ENCODE measurements around the gene GRK4. TPM values are rescaled to one million over a fixed set of nuclear protein-coding genes. Genes with fewer than 3 reads are reported as not detected.
"Not testable (repeated sequence)": the region's sequence is repeated elsewhere in the genome, so short reads cannot be mapped to it uniquely, and the experiment has no call there.

GRK4 gene
- 1 to 10 TPM; 4.9 to 5.3 TPM for total RNA-seq

GRCh38 chr4:2963175-2963965, at the start of gene GRK4, which contains the start of gene NOP14:
GRK4 (plus strand) TSS chr4:2963571; CDS start chr4:2964071, 500 bp downstream.
NOP14 (minus strand) TSS chr4:2963406; CDS start chr4:2963319, 87 bp downstream.
- CTCF ChIA-PET = interaction anchor here (0.7 to 3.2 kb wide), 5 partner anchors 9 to 82 kb away, joined by 3 to 18 read pairs (median 9); no protein-coding TSS in a partner anchor
- POLR2A ChIA-PET = interaction anchor here (0.6 to 3.8 kb wide), 6 partner anchors 9 to 217 kb away, joined by 3 to 34 read pairs (median 5); no protein-coding TSS in a partner anchor

GRCh38 chr4:2914256-2915126, 48.9 kb upstream of the GRK4 start:
- CTCF ChIA-PET = no interaction called here
- POLR2A ChIA-PET = no interaction called here

GRCh38 chr4:2915789-2916188, 47.6 kb upstream of the GRK4 start:
- POLR2A ChIA-PET = no interaction called here
- CTCF ChIA-PET = no interaction called here

- CTCF ChIA-PET, POLR2A ChIA-PET: not testable (repeated sequence)
These were observed 46.7 kb upstream of the GRK4 start for GRCh38 chr4:2916696-2917095.

- POLR2A ChIA-PET = not testable (repeated sequence)
- CTCF ChIA-PET = interaction anchor here (0.7 kb wide), 2 partner anchors 12 to 25 kb away, joined by 3 read pairs; no protein-coding TSS in a partner anchor
These were observed 45.1 kb upstream of the GRK4 start for GRCh38 chr4:2918300-2918699.

GRCh38 chr4:2918714-2919113, 44.7 kb upstream of the GRK4 start:
- POLR2A ChIA-PET = not testable (repeated sequence)
- CTCF ChIA-PET = interaction anchor here (0.7 kb wide), 2 partner anchors 12 to 24 kb away, joined by 3 read pairs; no protein-coding TSS in a partner anchor

GRCh38 chr4:2922453-2923101, 40.8 kb upstream of the GRK4 start:
- ChIA-PET CTCF (interaction anchor here (0.8 to 1.0 kb wide), 2 partner anchors 10 to 31 kb away, joined by 3 read pairs; no protein-coding TSS in a partner anchor), POLR2A (interaction anchor here (0.6 to 1.4 kb wide), 2 partner anchors 9 to 15 kb away, joined by 4 read pairs; no protein-coding TSS in a partner anchor)

- CTCF ChIA-PET = interaction anchor here (0.8 to 1.1 kb wide), 3 partner anchors 10 to 160 kb away, joined by 3 to 4 read pairs (median 3); no protein-coding TSS in a partner anchor
- POLR2A ChIA-PET = interaction anchor here (0.6 to 1.4 kb wide), 2 partner anchors 9 to 15 kb away, joined by 4 read pairs; no protein-coding TSS in a partner anchor
These were observed 40.2 kb upstream of the GRK4 start for GRCh38 chr4:2923141-2923551.

- POLR2A ChIA-PET = interaction anchor here (1.4 kb wide), 1 partner anchor 8 kb away, joined by 4 read pairs; no protein-coding TSS in a partner anchor
- CTCF ChIA-PET = interaction anchor here (0.8 to 1.1 kb wide), 3 partner anchors 9 to 161 kb away, joined by 3 to 4 read pairs (median 4); no protein-coding TSS in a partner anchor
These were observed 39.6 kb upstream of the GRK4 start for GRCh38 chr4:2923668-2924173.

- POLR2A ChIA-PET = no interaction called here
These were observed 39.1 kb upstream of the GRK4 start for GRCh38 chr4:2924286-2924685.

GRCh38 chr4:2924765-2925301, 38.5 kb upstream of the GRK4 start:
- ChIA-PET POLR2A (no interaction called here), CTCF (interaction anchor here (1.7 kb wide), 1 partner anchor 90 kb away, joined by 3 read pairs; no protein-coding TSS in a partner anchor)

More at GRCh38 chr4:2924286-2924685, 39.1 kb upstream of the GRK4 start:
- CTCF ChIA-PET = interaction anchor here (0.8 to 1.7 kb wide), 3 partner anchors 30 to 161 kb away, joined by 3 to 4 read pairs (median 4); no protein-coding TSS in a partner anchor

- CTCF ChIA-PET = interaction anchor here (1.7 kb wide), 1 partner anchor 90 kb away, joined by 3 read pairs; no protein-coding TSS in a partner anchor
- POLR2A ChIA-PET = no interaction called here
These were observed 37.9 kb upstream of the GRK4 start for GRCh38 chr4:2925496-2925895.

- ChIA-PET POLR2A (no interaction called here), CTCF (interaction anchor here (1.7 kb wide), 1 partner anchor 91 kb away, joined by 3 read pairs; no protein-coding TSS in a partner anchor)
These were observed 37.2 kb upstream of the GRK4 start for GRCh38 chr4:2925931-2926860.

GRCh38 chr4:2927016-2927695, 36.2 kb upstream of the GRK4 start:
- ChIA-PET CTCF (interaction anchor here (0.6 to 1.2 kb wide), 2 partner anchors 79 to 164 kb away, joined by 3 read pairs; no protein-coding TSS in a partner anchor), POLR2A (no interaction called here)

GRCh38 chr4:2927696-2928075, 35.7 kb upstream of the GRK4 start:
- CTCF ChIA-PET = interaction anchor here (0.6 to 1.2 kb wide), 2 partner anchors 79 to 164 kb away, joined by 3 read pairs; no protein-coding TSS in a partner anchor
- POLR2A ChIA-PET = no interaction called here

Data from activated CD8-positive, alpha-beta memory T cell treated with anti-CD3 and anti-CD28 coated beads for 36 hours (primary cell).